HUES48 (cell line): ENCODE results near the gene EML3.
"Not testable (repeated sequence)": the region's sequence is repeated elsewhere in the genome, so short reads cannot be mapped to it uniquely, and the experiment has no call there.

Experiments
- H3K27ac ChIP-seq: one replicate; pipeline ENCODE4 v1.7.0; 2013; ENCODE audit warnings: low read depth, low read length, inconsistent platforms
- H3K27me3 ChIP-seq: 2 replicates; pipeline ENCODE4 v1.6.1; 2013; ENCODE audit warnings: mild to moderate bottlenecking, low read length; ENCODE audit not compliant: control insufficient read depth, insufficient read depth
- H3K36me3 ChIP-seq: 2 replicates; pipeline ENCODE4 v1.6.1; 2013; ENCODE audit warnings: low read length; ENCODE audit not compliant: control insufficient read depth, insufficient read depth
- H3K4me1 ChIP-seq: 2 replicates; pipeline ENCODE4 v1.6.1; 2013; ENCODE audit warnings: mild to moderate bottlenecking, low read length; ENCODE audit not compliant: control insufficient read depth, insufficient read depth
- H3K4me3 ChIP-seq: 2 replicates; pipeline ENCODE4 v1.5.1; 2013; ENCODE audit warnings: mild to moderate bottlenecking, low read depth, low read length
- H3K9ac ChIP-seq: 2 replicates; pipeline ENCODE4 v1.6.1; 2013; ENCODE audit warnings: mild to moderate bottlenecking, low read depth, low read length, moderate library complexity
- H3K9me3 ChIP-seq: 2 replicates; pipeline ENCODE4 v1.6.1; 2013; ENCODE audit warnings: low read length; ENCODE audit not compliant: control insufficient read depth, insufficient read depth

The EML3 gene, protein sequence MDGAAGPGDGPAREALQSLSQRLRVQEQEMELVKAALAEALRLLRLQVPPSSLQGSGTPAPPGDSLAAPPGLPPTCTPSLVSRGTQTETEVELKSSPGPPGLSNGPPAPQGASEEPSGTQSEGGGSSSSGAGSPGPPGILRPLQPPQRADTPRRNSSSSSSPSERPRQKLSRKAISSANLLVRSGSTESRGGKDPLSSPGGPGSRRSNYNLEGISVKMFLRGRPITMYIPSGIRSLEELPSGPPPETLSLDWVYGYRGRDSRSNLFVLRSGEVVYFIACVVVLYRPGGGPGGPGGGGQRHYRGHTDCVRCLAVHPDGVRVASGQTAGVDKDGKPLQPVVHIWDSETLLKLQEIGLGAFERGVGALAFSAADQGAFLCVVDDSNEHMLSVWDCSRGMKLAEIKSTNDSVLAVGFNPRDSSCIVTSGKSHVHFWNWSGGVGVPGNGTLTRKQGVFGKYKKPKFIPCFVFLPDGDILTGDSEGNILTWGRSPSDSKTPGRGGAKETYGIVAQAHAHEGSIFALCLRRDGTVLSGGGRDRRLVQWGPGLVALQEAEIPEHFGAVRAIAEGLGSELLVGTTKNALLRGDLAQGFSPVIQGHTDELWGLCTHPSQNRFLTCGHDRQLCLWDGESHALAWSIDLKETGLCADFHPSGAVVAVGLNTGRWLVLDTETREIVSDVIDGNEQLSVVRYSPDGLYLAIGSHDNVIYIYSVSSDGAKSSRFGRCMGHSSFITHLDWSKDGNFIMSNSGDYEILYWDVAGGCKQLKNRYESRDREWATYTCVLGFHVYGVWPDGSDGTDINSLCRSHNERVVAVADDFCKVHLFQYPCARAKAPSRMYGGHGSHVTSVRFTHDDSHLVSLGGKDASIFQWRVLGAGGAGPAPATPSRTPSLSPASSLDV

GRCh38 chr11:62612366-62613290 lies at the start of gene EML3, which contains the start of gene ROM1:
TSS of gene EML3 (minus strand) at chr11:62612775. CDS start at chr11:62612457, 318 bp downstream.
TSS of gene ROM1 (plus strand) at chr11:62613257. CDS start at chr11:62613282, 25 bp downstream.
- H3K27ac ChIP-seq: peak within 1 kb of the TSS; percentile 27
- peaks cover 6% of the 10 kb centered on the region; the same call in 1 of the 2 replicates for H3K4me1 ChIP-seq
- peaks cover 5% of the 10 kb centered on the region; the same call in 1 of the 2 replicates for H3K36me3 ChIP-seq

GRCh38 chr11:62656796-62657429 lies 44.3 kb upstream of the EML3 start:
- H3K4me1 ChIP-seq: 0 out of 2 replicates have a peak, but pooled peaks cover 4% of the 10 kb centered on the region
- H3K4me3 ChIP-seq: no peak overlapping the region
- H3K27me3 ChIP-seq: no peaks in the 10 kb centered on the region
- H3K27ac ChIP-seq: no peak overlapping the region
- H3K36me3 ChIP-seq: no peaks in the 10 kb centered on the region; the same call in none of the 2 replicates
- H3K9ac ChIP-seq: no peak overlapping the region
- H3K9me3 ChIP-seq: no peaks in the 10 kb centered on the region

More at GRCh38 chr11:62612366-62613290, at the start of gene EML3, which contains the start of gene ROM1:
- Histone ChIP-seq H3K27me3 (no peaks in the 10 kb centered on the region; the same call in 1 of the 2 replicates), H3K9ac (no peak within 1 kb of the TSS), H3K4me3 (peak within 1 kb of the TSS; percentile 72), H3K9me3 (no peaks in the 10 kb centered on the region)

- H3K4me1 ChIP-seq: 0 out of 2 replicates have a peak, but pooled peaks cover 4% of the 10 kb centered on the region
- no peak overlapping the region for H3K27ac ChIP-seq
- H3K9ac ChIP-seq: no peak overlapping the region
- H3K4me3 ChIP-seq: no peak overlapping the region
- no peaks in the 10 kb centered on the region for H3K9me3 ChIP-seq
- H3K36me3 ChIP-seq: peaks cover 6% of the 10 kb centered on the region
- H3K27me3 ChIP-seq: no peaks in the 10 kb centered on the region
These were observed 41.7 kb upstream of the EML3 start for GRCh38 chr11:62654297-62654696.

- H3K27ac ChIP-seq: peak overlapping the region; percentile 89
- 0 out of 2 replicates have a peak, but pooled peaks cover 4% of the 10 kb centered on the region for H3K4me1 ChIP-seq
- no peaks in the 10 kb centered on the region for H3K9me3 ChIP-seq
- peak overlapping the region; percentile 70 for H3K9ac ChIP-seq
- peak overlapping the region; percentile 84 for H3K4me3 ChIP-seq
- H3K36me3 ChIP-seq: peaks cover 23% of the 10 kb centered on the region
- H3K27me3 ChIP-seq: no peaks in the 10 kb centered on the region
These were observed 39.8 kb upstream of the EML3 start for GRCh38 chr11:62652161-62653006.

DNA sequence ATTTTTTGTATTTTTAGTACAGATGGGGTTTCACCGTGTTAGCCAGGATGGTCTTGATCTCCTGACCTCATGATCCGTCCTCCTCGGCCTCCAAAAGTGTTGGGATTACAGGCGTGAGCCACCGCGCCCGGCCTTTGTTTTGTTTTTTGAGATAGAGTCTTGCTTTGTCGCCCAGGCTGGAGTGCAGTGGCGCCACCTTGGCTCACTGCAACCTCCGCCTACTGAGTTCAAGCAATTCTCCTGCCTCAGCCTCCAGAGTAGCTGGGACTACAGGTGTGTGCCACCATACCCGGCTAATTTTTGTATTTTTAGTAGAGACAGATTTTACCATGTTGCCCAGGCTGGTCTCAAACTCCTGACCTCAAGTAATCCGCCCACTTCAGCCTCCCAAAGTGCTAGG lies 37.7 kb upstream of the EML3 start:
- H3K9me3 ChIP-seq, H3K27ac ChIP-seq, H3K4me1 ChIP-seq, H3K9ac ChIP-seq, H3K27me3 ChIP-seq, H3K4me3 ChIP-seq: not testable (repeated sequence)
- peaks cover 23% of the 10 kb centered on the region for H3K36me3 ChIP-seq

DNA sequence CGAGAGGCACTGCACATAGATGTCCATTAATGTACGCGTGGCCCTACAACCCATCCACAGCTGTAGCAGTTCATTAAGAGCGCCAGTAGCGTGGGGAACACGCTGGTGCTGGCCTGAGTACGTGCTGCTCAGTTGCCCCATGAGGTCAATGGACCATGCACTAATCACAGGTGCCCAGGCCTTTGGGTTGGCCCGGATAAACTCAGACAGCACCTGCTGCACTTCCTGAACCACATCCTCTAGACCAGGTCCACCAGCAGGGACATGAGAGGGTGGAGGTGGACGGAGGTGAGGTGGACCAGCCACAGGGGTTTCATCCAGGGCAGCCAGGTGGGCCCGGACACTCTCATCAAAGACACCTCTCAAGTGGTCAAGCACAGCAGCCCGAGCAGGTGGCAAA lies 36.9 kb upstream of the EML3 start:
- Histone ChIP-seq H3K36me3 (peaks cover 28% of the 10 kb centered on the region), H3K4me3 (no peak overlapping the region), H3K27ac (no peak overlapping the region), H3K9ac (no peak overlapping the region), H3K4me1 (0 out of 2 replicates have a peak, but pooled peaks cover 4% of the 10 kb centered on the region), H3K9me3 (no peaks in the 10 kb centered on the region), H3K27me3 (no peaks in the 10 kb centered on the region)

DNA sequence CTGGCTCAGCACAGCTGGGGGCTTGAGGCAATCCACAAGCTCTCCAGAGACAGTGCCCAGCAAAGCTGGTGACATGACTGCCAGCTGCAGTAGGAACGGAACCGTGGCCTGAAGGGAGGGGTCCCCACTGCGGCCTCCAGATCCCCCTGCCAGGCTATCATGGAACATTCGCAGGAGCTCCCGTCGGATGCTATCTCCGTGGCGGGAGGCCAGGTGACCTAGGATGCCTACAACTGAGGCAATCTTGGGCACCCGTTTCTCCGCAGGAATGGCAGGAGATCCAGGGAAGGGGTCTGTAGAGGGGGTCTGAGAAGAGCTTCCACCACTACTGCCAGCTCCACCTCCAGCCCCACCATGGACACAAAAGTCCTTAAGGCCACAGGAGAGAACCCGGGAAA lies 36.4 kb upstream of the EML3 start:
- no peak overlapping the region for H3K4me3 ChIP-seq
- H3K36me3 ChIP-seq: peaks cover 33% of the 10 kb centered on the region
- no peak overlapping the region for H3K27ac ChIP-seq
- H3K9me3 ChIP-seq: no peaks in the 10 kb centered on the region
- H3K4me1 ChIP-seq: 0 out of 2 replicates have a peak, but pooled peaks cover 4% of the 10 kb centered on the region
- no peaks in the 10 kb centered on the region for H3K27me3 ChIP-seq
- no peak overlapping the region for H3K9ac ChIP-seq

DNA sequence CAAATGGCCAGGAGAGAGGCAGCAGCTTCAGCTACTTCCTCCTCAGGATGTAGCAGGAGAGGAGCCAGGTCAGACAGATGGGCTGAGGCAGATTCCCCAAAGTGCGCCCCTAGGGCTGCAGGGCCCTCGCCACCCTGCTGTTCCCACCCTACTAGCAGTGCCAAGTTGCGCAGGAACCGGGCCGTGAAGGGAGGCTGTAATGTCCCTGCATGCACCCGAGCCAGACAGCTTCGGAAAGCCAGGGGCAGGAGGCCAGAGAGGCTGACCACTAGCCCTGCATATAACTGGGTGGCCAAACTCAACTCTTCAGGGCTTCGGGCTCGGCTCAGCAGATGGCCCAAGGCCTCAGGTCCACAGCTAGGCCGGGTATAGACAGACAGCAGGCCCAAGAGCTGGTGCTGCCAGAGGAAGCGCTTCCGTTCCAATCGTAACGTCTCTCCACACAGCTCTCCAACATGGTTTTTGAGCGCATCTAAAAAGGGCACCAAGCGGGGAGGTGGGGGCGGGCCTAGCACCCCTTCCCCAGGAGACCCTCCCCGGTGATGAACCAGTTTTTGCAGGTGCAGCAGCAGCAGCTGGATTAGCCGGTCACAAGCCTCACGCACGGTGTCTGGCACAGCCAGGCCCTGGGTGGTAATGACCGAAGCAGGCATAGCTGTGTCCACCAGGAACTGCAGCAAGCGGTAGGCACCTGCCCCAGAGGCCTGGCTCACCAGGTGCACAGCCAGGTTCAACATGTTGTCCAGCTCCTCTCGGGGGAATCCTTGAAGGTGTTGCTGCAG lies 35.8 kb upstream of the EML3 start:
- peaks cover 37% of the 10 kb centered on the region for H3K36me3 ChIP-seq
- 0 out of 2 replicates have a peak, but pooled peaks cover 4% of the 10 kb centered on the region for H3K4me1 ChIP-seq
- H3K27me3 ChIP-seq: no peaks in the 10 kb centered on the region
- H3K9me3 ChIP-seq: no peaks in the 10 kb centered on the region
- H3K9ac ChIP-seq: no peak overlapping the region
- H3K27ac ChIP-seq: no peak overlapping the region
- H3K4me3 ChIP-seq: no peak overlapping the region

GRCh38 chr11:62647609-62648005 lies 35.0 kb upstream of the EML3 start:
- Histone ChIP-seq H3K4me3 (no peak overlapping the region), H3K9me3 (no peaks in the 10 kb centered on the region), H3K27ac (no peak overlapping the region), H3K36me3 (peaks cover 42% of the 10 kb centered on the region), H3K9ac (no peak overlapping the region), H3K27me3 (no peaks in the 10 kb centered on the region), H3K4me1 (0 out of 2 replicates have a peak, but pooled peaks cover 4% of the 10 kb centered on the region)
